ENCODE measurements around the gene SRD5A3.

SRD5A3 gene

DNA sequence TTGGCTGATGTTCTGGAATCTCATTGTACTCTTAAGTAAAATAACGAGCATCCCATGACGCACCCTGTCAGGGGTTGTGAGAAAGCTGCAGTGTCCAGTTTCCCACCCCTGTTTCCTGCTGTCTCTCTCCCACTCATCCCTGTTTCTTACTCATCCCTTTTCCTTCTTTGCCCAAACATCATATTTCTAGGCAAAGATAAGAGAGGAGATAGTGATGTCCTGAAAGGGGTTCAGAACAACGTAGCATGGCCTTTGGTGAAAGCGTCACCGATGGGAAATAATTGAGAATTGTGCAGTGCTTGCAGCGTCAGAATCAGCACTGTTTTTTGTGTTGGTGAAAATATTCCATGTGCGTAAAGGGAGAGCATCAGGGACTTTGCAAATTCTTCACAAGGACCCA lies 26.2 kb downstream of the SRD5A3 start:
- H3K4me3 ChIP-seq (ENCODE audit: low read depth, low read length), result no peak overlapping the region
- peak; percentile 80 for DNase-seq (ENCODE audit: low read depth)
- TF ChIP-seq, protein P1, sequence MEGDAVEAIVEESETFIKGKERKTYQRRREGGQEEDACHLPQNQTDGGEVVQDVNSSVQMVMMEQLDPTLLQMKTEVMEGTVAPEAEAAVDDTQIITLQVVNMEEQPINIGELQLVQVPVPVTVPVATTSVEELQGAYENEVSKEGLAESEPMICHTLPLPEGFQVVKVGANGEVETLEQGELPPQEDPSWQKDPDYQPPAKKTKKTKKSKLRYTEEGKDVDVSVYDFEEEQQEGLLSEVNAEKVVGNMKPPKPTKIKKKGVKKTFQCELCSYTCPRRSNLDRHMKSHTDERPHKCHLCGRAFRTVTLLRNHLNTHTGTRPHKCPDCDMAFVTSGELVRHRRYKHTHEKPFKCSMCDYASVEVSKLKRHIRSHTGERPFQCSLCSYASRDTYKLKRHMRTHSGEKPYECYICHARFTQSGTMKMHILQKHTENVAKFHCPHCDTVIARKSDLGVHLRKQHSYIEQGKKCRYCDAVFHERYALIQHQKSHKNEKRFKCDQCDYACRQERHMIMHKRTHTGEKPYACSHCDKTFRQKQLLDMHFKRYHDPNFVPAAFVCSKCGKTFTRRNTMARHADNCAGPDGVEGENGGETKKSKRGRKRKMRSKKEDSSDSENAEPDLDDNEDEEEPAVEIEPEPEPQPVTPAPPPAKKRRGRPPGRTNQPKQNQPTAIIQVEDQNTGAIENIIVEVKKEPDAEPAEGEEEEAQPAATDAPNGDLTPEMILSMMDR (conservative IDR thresholded peaks at IDR 0.05; ENCODE audit: low read depth, low read length), result no peak

DNA sequence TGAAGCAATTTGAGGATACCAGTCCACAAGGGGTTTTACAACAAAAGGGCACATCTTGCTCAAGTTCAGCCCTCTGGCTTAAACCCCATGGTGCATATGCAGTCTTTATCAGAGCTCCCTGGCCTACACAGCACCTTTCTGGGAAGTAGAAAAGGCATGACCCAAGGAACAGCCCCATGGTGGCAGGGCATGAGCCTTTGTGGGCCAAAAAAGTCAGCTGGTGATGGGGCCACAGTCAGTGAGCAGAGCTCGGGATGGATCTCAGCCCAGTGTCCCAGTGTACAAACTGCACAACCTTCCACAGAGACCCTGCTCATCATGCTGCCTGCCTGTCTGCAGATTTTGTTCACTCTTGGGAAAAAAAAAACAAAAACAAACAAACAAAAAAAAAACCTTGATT lies 27.4 kb downstream of the SRD5A3 start:
- no peak for DNase-seq (ENCODE audit: low read depth)
- no peak overlapping the region for H3K4me3 ChIP-seq (ENCODE audit: low read depth, low read length)
- TF ChIP-seq, protein P1 (conservative IDR thresholded peaks at IDR 0.05; ENCODE audit: low read depth, low read length), result no peak

- no peak for DNase-seq (ENCODE audit: low read depth)
- H3K4me3 ChIP-seq (ENCODE audit: low read depth, low read length), result no peak overlapping the region
- TF ChIP-seq, protein P1 (conservative IDR thresholded peaks at IDR 0.05; ENCODE audit: low read depth, low read length), result no peak
These were observed 30.7 kb downstream of the SRD5A3 start for GRCh38 chr4:55376698-55377097.

GRCh38 chr4:55378617-55379467 lies 32.8 kb downstream of the SRD5A3 start:
- TF ChIP-seq, protein P1 (conservative IDR thresholded peaks at IDR 0.05; ENCODE audit: low read depth, low read length), result no peak
- peak; percentile 12 for DNase-seq (ENCODE audit: low read depth)
- H3K4me3 ChIP-seq (ENCODE audit: low read depth, low read length), result no peak overlapping the region

- no peak overlapping the region for H3K4me3 ChIP-seq (ENCODE audit: low read depth, low read length)
- no peak for DNase-seq (ENCODE audit: low read depth)
- TF ChIP-seq, protein P1 (conservative IDR thresholded peaks at IDR 0.05; ENCODE audit: low read depth, low read length), result no peak
These were observed 34.5 kb downstream of the SRD5A3 start for GRCh38 chr4:55380576-55380975.

GRCh38 chr4:55381502-55381901 lies 35.5 kb downstream of the SRD5A3 start:
- TF ChIP-seq, protein P1 (conservative IDR thresholded peaks at IDR 0.05; ENCODE audit: low read depth, low read length), result no peak
- DNase-seq (ENCODE audit: low read depth), result no peak
- no peak overlapping the region for H3K4me3 ChIP-seq (ENCODE audit: low read depth, low read length)

DNA sequence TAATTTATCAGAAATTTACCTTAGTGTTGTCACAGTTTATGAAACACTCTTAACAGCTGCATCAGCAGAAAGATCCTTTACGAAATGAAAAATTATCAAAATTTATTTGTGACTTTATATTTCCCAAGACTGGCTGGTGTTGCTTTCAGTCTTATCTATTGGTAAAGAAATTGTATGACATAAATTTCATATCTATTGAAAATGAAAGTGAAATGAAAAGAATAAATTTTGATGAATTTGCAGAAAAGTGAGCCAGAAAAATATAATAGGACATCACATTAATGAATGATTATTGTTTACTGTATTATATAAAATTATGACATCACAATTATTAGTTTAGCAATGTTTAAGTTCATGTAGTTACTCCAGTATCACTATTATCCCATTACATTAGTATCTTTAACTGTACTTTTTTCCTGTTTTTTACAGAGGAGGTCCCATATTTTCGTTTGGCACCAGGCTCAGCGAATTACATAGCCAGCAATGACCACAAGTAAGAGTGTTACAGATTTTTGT lies 36.5 kb downstream of the SRD5A3 start:
- TF ChIP-seq, protein P1 (conservative IDR thresholded peaks at IDR 0.05; ENCODE audit: low read depth, low read length), result no peak
- DNase-seq (ENCODE audit: low read depth), result no peak
- no peak overlapping the region for H3K4me3 ChIP-seq (ENCODE audit: low read depth, low read length)
